Caco-2 (cell line): Measurements from ENCODE around the gene CFAP97. TPM values are rescaled to one million over a fixed set of nuclear protein-coding genes. Genes with fewer than 3 reads are reported as not detected.

ENCODE experiments used
- BruUV-seq: library from RNA; stranded (reverse); fragments of 400-500 nt; replicated peaks from 2 replicates; lab custom pipeline; 2021; lab: Mats Ljungman, UMichigan
- CTCF ChIA-PET: fragments of 300-600 bp; sonication (Branson Sonifier 250); formaldehyde crosslinking; loops from one replicate; lab custom pipeline; 2022; ENCODE audit warnings: antibody characterized with exemption; lab: Charles Lee
- POLR2A ChIA-PET: fragments of 300-600 bp; sonication (Branson Sonifier 250); formaldehyde crosslinking; loops from one replicate; lab custom pipeline; 2022; ENCODE audit warnings: antibody characterized with exemption; lab: Charles Lee
- DNase-seq, 2 experiments: peaks; one replicate each; pipeline versions ENCODE4 v3.0.0 to v3.0.0-alpha.2; 2020 to 2022
- H3K27me3 ChIP-seq: replicated peaks from 2 replicates; pipeline ENCODE4 v1.6.0; 2011; ENCODE audit warnings: low read length; ENCODE audit not compliant: control insufficient read depth, insufficient read depth
- H3K36me3 ChIP-seq: 2 replicates; pipeline ENCODE4 v1.5.1; 2011; ENCODE audit warnings: low read length; ENCODE audit not compliant: control insufficient read depth, insufficient read depth
- H3K4me1 ChIP-seq: fragments of 250-450 bp; sonication (Bioruptor Pico); 2 replicates; pipeline ENCODE4 v1.5.1; 2020; ENCODE audit warnings: mild to moderate bottlenecking
- H3K4me3 ChIP-seq: 2 replicates; pipeline ENCODE4 v1.5.1; 2011; ENCODE audit warnings: low read depth, mild to moderate bottlenecking, control low read depth, low read length
- H3K9me3 ChIP-seq: fragments of 250-450 bp; sonication (Bioruptor Pico); 2 replicates; pipeline ENCODE4 v1.5.1; 2020; ENCODE audit warnings: mild to moderate bottlenecking, moderate library complexity
- H3K27ac Mint-ChIP-seq: one replicate; pipeline ENCODE4 v1.8.0; 2022; ENCODE audit warnings: mixed read lengths; ENCODE audit not compliant: unreplicated experiment
- H3K27me3 Mint-ChIP-seq: one replicate; pipeline ENCODE4 v1.8.0; 2022; ENCODE audit warnings: mixed read lengths; ENCODE audit not compliant: insufficient read depth, unreplicated experiment
- H3K36me3 Mint-ChIP-seq: one replicate; pipeline ENCODE4 v1.8.0; 2022; ENCODE audit warnings: mild to moderate bottlenecking, mixed read lengths; ENCODE audit not compliant: insufficient read depth, unreplicated experiment
- H3K4me1 Mint-ChIP-seq: one replicate; pipeline ENCODE4 v1.8.0; 2022; ENCODE audit warnings: low read depth, mixed read lengths; ENCODE audit not compliant: unreplicated experiment
- H3K4me3 Mint-ChIP-seq: one replicate; pipeline ENCODE4 v1.8.0; 2022; ENCODE audit warnings: mild to moderate bottlenecking, moderate library complexity, mixed read lengths; ENCODE audit not compliant: unreplicated experiment
- H3K9me3 Mint-ChIP-seq: one replicate; pipeline ENCODE4 v1.8.0; 2022; ENCODE audit warnings: mixed read lengths; ENCODE audit not compliant: unreplicated experiment
- intact Hi-C: fragments of 100-400 bp; cut with micrococcal nuclease; formaldehyde crosslinking; loops from one replicate; pipeline ENCODE4 v1.10.0; 2022; ENCODE audit not compliant: unreplicated experiment
- total RNA-seq: library from RNA; stranded (reverse); gene quantifications from 2 replicates; pipeline ENCODE4 v1.2.3, GENCODE V29; 2022
- TF ChIP-seq, protein P1 (sequence below), 2 experiments: fragments of 200-600 bp in 1 of 2; IDR thresholded peaks; 1 replicate in 1 of 2; 2 replicates in 1 of 2; pipeline versions ENCODE4 v1.5.1 to v1.8.0; 2011 to 2022; ENCODE audit warnings: antibody characterized with exemption in 1 of 2, control low read depth in 1 of 2, inconsistent platforms in 1 of 2, low read depth in 1 of 2, low read length in 1 of 2, mild to moderate bottlenecking in 1 of 2, moderate library complexity in 1 of 2; ENCODE audit not compliant: insufficient read depth in 1 of 2, severe bottlenecking in 1 of 2, unreplicated experiment in 1 of 2

Gene CFAP97
- total RNA-seq, 1 experiment from 2014 or later, result 20.3 TPM

DNA sequence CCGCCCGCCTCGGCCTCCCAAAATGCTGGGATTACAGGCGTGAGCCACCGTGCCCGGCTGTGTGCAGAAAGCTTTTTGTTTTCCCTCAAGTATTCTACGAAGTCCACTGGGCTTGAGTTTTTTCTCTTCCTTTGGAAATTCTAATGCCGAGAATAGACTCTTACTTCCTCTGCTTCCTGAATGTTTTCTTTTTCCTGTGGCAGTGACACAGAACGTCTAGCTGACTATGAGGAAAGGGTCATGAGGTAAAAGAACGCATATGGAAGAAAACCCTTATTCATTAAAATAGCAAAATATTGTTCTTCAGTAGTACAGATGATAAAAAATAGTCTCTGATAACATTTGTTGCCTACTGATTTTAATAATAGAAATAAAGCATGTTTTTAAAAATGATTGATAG, 65.6 kb downstream of the CFAP97 start:
- H3K4me1 ChIP-seq, result 0 out of 2 replicates have a peak, but pooled peaks cover 3% of the 10 kb centered on the region
- ChIA-PET CTCF (no interaction called here), POLR2A (no interaction called here)
- H3K4me3 Mint-ChIP-seq, result no peak overlapping the region
- no peaks in the 10 kb centered on the region for H3K4me1 Mint-ChIP-seq
- TF ChIP-seq, protein P1, sequence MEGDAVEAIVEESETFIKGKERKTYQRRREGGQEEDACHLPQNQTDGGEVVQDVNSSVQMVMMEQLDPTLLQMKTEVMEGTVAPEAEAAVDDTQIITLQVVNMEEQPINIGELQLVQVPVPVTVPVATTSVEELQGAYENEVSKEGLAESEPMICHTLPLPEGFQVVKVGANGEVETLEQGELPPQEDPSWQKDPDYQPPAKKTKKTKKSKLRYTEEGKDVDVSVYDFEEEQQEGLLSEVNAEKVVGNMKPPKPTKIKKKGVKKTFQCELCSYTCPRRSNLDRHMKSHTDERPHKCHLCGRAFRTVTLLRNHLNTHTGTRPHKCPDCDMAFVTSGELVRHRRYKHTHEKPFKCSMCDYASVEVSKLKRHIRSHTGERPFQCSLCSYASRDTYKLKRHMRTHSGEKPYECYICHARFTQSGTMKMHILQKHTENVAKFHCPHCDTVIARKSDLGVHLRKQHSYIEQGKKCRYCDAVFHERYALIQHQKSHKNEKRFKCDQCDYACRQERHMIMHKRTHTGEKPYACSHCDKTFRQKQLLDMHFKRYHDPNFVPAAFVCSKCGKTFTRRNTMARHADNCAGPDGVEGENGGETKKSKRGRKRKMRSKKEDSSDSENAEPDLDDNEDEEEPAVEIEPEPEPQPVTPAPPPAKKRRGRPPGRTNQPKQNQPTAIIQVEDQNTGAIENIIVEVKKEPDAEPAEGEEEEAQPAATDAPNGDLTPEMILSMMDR (IDR thresholded peaks at IDR 0.05; ENCODE audit: insufficient read depth in 1 of 2, low read depth in 1 of 2, low read length in 1 of 2, severe bottlenecking in 1 of 2, unreplicated experiment in 1 of 2), result no peak
- no peak overlapping the region for H3K27ac Mint-ChIP-seq
- no peaks in the 10 kb centered on the region for H3K9me3 Mint-ChIP-seq
- H3K4me3 ChIP-seq, result no peak overlapping the region
- peaks cover 9% of the 10 kb centered on the region for H3K36me3 Mint-ChIP-seq
- no peak for DNase-seq
- H3K27me3 ChIP-seq, result no peaks in the 10 kb centered on the region
- no peaks in the 10 kb centered on the region for H3K36me3 ChIP-seq
- no TSS peak for BruUV-seq
- no peaks in the 10 kb centered on the region for H3K27me3 Mint-ChIP-seq
- H3K9me3 ChIP-seq, result no peaks in the 10 kb centered on the region
- intact Hi-C loops, result no loop called here

- intact Hi-C loops, result no loop called here
- POLR2A ChIA-PET, result no interaction called here
Observed at GRCh38 chr4:185137233-185137925, 66.4 kb downstream of the CFAP97 start.

GRCh38 chr4:185134307-185134869, 69.4 kb downstream of the CFAP97 start:
- ChIA-PET CTCF (interaction anchor here (0.6 to 1.4 kb wide), 18 partner anchors 9 to 870 kb away, joined by 3 to 26 read pairs (median 3); partner anchors contain the start of gene SLC25A4), POLR2A (interaction anchor here (1.1 kb wide), 1 partner anchor 9 kb away, joined by 4 read pairs; the partner anchor contains the start of gene SLC25A4)
- Histone ChIP-seq H3K4me1 (no peaks in the 10 kb centered on the region), H3K9me3 (no peaks in the 10 kb centered on the region), H3K4me3 (no peak overlapping the region), H3K27me3 (no peaks in the 10 kb centered on the region), H3K36me3 (no peaks in the 10 kb centered on the region)
- Mint-ChIP-seq H3K36me3 (no peaks in the 10 kb centered on the region), H3K9me3 (no peaks in the 10 kb centered on the region), H3K4me1 (no peaks in the 10 kb centered on the region), H3K27ac (no peak overlapping the region), H3K27me3 (peaks cover 3% of the 10 kb centered on the region), H3K4me3 (no peak overlapping the region)
- BruUV-seq, result no TSS peak
- intact Hi-C loops, result loop anchor here (1.0 kb wide), 4 partner anchors 8 to 129 kb away; no protein-coding TSS in a partner anchor
- TF ChIP-seq, protein P1 (IDR thresholded peaks at IDR 0.05; ENCODE audit: insufficient read depth in 1 of 2, low read depth in 1 of 2, low read length in 1 of 2, severe bottlenecking in 1 of 2, unreplicated experiment in 1 of 2), result peak; percentile 43 to 74
- DNase-seq, result peak in 1 of 2 experiments; percentile 41

More at GRCh38 chr4:185137233-185137925, 66.4 kb downstream of the CFAP97 start:
- H3K27me3 ChIP-seq, result no peaks in the 10 kb centered on the region
- 0 out of 2 replicates have a peak, but pooled peaks cover 2% of the 10 kb centered on the region for H3K4me1 ChIP-seq
- Mint-ChIP-seq H3K4me1 (no peaks in the 10 kb centered on the region), H3K9me3 (no peaks in the 10 kb centered on the region), H3K4me3 (no peak overlapping the region), H3K36me3 (peaks cover under 1% of the 10 kb centered on the region), H3K27me3 (no peaks in the 10 kb centered on the region), H3K27ac (no peak overlapping the region)
- H3K4me3 ChIP-seq, result no peak overlapping the region
- no peaks in the 10 kb centered on the region for H3K36me3 ChIP-seq
- H3K9me3 ChIP-seq, result no peaks in the 10 kb centered on the region
- CTCF ChIA-PET, result no interaction called here
- no TSS peak for BruUV-seq
- DNase-seq, result no peak
- TF ChIP-seq, protein P1 (IDR thresholded peaks at IDR 0.05; ENCODE audit: insufficient read depth in 1 of 2, low read depth in 1 of 2, low read length in 1 of 2, severe bottlenecking in 1 of 2, unreplicated experiment in 1 of 2), result no peak
